ENCODE results near the gene RIMS3. TPM values are rescaled to one million over a fixed set of nuclear protein-coding genes. Genes with fewer than 3 reads are reported as not detected.

Gene RIMS3
- total RNA-seq, 1 experiment from 2014 or later, result 9.0 TPM

DNA sequence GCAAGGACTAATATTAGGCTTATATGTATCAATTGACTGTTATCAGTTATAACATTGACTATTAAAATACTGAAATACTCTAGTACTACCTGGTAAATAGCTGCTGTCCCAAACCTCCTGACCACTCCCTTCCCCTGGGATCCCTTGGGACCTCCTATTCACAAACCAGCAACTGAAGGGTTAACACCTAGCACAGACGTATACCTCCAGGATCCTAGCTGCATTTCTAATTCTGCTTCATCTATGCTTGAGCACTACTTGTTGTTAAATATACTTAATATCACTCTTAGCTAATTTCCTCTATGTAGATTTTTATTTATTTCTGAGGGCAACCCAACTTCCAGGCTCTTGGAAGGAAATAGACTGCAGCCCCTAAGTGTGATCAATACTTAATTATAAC, 24.3 kb upstream of the RIMS3 start (continued):
- TF ChIP-seq, protein P1, sequence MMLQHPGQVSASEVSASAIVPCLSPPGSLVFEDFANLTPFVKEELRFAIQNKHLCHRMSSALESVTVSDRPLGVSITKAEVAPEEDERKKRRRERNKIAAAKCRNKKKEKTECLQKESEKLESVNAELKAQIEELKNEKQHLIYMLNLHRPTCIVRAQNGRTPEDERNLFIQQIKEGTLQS (IDR thresholded peaks at IDR 0.05), result no peak
- TF ChIP-seq, protein P2, sequence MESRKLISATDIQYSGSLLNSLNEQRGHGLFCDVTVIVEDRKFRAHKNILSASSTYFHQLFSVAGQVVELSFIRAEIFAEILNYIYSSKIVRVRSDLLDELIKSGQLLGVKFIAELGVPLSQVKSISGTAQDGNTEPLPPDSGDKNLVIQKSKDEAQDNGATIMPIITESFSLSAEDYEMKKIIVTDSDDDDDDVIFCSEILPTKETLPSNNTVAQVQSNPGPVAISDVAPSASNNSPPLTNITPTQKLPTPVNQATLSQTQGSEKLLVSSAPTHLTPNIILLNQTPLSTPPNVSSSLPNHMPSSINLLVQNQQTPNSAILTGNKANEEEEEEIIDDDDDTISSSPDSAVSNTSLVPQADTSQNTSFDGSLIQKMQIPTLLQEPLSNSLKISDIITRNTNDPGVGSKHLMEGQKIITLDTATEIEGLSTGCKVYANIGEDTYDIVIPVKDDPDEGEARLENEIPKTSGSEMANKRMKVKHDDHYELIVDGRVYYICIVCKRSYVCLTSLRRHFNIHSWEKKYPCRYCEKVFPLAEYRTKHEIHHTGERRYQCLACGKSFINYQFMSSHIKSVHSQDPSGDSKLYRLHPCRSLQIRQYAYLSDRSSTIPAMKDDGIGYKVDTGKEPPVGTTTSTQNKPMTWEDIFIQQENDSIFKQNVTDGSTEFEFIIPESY (IDR thresholded peaks at IDR 0.05; ENCODE audit: extremely low read depth, insufficient replicate concordance, low read length), result no peak
- TF ChIP-seq ELF1 (IDR thresholded peaks at IDR 0.05; ENCODE audit: borderline replicate concordance, low read depth), result no peak
- no peak for TF ChIP-seq EGR1 (IDR thresholded peaks at IDR 0.05; ENCODE audit: low read depth)

DNA sequence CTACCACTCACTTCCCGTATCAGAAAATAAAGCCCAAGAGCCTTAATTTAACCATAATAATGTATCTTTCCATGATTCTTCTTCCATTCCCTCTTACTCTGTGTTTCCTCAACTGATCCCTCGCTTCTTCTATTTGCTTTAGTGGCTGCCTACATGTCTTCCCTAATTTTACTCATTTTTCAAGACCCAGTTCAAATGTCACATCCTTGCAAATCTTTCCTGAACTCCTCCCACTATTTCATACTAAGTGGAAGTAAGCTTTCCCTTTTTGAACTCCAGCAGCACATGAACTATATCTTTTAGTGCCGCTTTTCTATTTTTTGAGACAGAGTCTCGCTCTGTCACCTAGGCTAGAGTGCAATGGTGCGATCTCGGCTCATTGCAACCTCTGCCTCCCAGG, 22.2 kb upstream of the RIMS3 start:
- H3K27ac ChIP-seq (ENCODE audit: low read depth, low read length), result no peak overlapping the region
- H3K9me3 ChIP-seq (ENCODE audit: control insufficient read depth in 1 of 2, insufficient read depth in 1 of 2, low read depth in 1 of 2, low read length in 2 of 2), result no peaks in the 10 kb centered on the region
- peaks cover 22% of the 10 kb centered on the region for H3K79me2 ChIP-seq (ENCODE audit: insufficient read depth, low read length)
- no peaks in the 10 kb centered on the region for H4K20me1 ChIP-seq (ENCODE audit: insufficient read depth)
- no peak for ATAC-seq
- CTCF ChIA-PET, result no interaction called here
- H3K4me2 ChIP-seq (ENCODE audit: low read length), result no peak overlapping the region
- peaks cover 0 to 11% of the 10 kb centered on the region in 2 experiments; a peak in 2 of 4 replicates for H3K4me1 ChIP-seq (ENCODE audit: control insufficient read depth in 1 of 2, insufficient read depth in 2 of 2, low read length in 2 of 2)
- POLR2A ChIA-PET, result no interaction called here
- no peaks in the 10 kb centered on the region for H3K27me3 ChIP-seq (ENCODE audit: insufficient read depth, low read length)
- no peak for DNase-seq (ENCODE audit: low read depth, low spot score)
- TF ChIP-seq, protein P3, sequence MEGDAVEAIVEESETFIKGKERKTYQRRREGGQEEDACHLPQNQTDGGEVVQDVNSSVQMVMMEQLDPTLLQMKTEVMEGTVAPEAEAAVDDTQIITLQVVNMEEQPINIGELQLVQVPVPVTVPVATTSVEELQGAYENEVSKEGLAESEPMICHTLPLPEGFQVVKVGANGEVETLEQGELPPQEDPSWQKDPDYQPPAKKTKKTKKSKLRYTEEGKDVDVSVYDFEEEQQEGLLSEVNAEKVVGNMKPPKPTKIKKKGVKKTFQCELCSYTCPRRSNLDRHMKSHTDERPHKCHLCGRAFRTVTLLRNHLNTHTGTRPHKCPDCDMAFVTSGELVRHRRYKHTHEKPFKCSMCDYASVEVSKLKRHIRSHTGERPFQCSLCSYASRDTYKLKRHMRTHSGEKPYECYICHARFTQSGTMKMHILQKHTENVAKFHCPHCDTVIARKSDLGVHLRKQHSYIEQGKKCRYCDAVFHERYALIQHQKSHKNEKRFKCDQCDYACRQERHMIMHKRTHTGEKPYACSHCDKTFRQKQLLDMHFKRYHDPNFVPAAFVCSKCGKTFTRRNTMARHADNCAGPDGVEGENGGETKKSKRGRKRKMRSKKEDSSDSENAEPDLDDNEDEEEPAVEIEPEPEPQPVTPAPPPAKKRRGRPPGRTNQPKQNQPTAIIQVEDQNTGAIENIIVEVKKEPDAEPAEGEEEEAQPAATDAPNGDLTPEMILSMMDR (IDR thresholded peaks at IDR 0.05 in 2 of 3, conservative IDR thresholded peaks at IDR 0.05 in 1 of 3; ENCODE audit: borderline replicate concordance in 1 of 3, insufficient read depth in 1 of 3, low read depth in 2 of 3, low read length in 2 of 3), result no peak
- H3K9ac ChIP-seq (ENCODE audit: low read length), result no peak overlapping the region
- RAD21 ChIA-PET (ENCODE audit: low non-redundant PET in 1 of 2, low total read pairs in 2 of 2, uncharacterized antibody in 2 of 2, unreplicated experiment in 2 of 2), result no interaction called here
- intact Hi-C loops (cut with micrococcal nuclease), result no loop called here
- no peaks in the 10 kb centered on the region for H3K9me2 ChIP-seq (ENCODE audit: insufficient read depth)
- no TSS peak for BruUV-seq (replicated peaks)
- no peak overlapping the region for H3K4me3 ChIP-seq (replicated peaks in 1 of 2; ENCODE audit: low read depth in 1 of 2, low read length in 2 of 2)
- H2AFZ ChIP-seq (ENCODE audit: low read depth, low read length, poor library complexity, severe bottlenecking), result no peak overlapping the region
- H3K36me3 ChIP-seq (ENCODE audit: control insufficient read depth in 1 of 2, insufficient read depth in 2 of 2, low read length in 2 of 2), result no peaks in the 10 kb centered on the region

Data from HCT116 (cell line).